Tibial artery (tissue), 4 donors: Measurements from ENCODE around the gene ITGB6.

ENCODE experiments used
- DNase-seq, 2 donors: peaks; one replicate each; pipeline ENCODE4 v3.0.0-alpha.2; 2019
- H3K27ac ChIP-seq, 2 donors: fragments of 200-600 bp; sonication (generic) in 1 of 2; 1 replicate in 1 of 2; 2 replicates in 1 of 2; pipeline ENCODE4 v1.5.1; 2018 to 2019; ENCODE audit warnings: mild to moderate bottlenecking in 1 of 2
- H3K27me3 ChIP-seq, 2 donors: fragments of 200-600 bp; sonication (generic) in 1 of 2; one replicate each; pipeline versions ENCODE4 v1.5.1 to v1.6.0; 2016 to 2019
- H3K36me3 ChIP-seq, 3 donors: fragments of 200-600 bp; sonication (generic) in 2 of 3; one replicate each; pipeline ENCODE4 v1.5.1; 2016 to 2019; ENCODE audit warnings: mild to moderate bottlenecking in 2 of 3
- H3K4me1 ChIP-seq, 4 donors: fragments of 200-600 bp; sonication (generic) in 2 of 4; 1 replicate in 3 of 4; 2 replicates in 1 of 4; pipeline ENCODE4 v1.5.1; 2016 to 2019
- H3K4me3 ChIP-seq, 2 donors: fragments of 200-600 bp; sonication (generic) in 1 of 2; 1 replicate in 1 of 2; 2 replicates in 1 of 2; pipeline ENCODE4 v1.5.1; 2018 to 2019; ENCODE audit warnings: mild to moderate bottlenecking in 2 of 2
- H3K9me3 ChIP-seq, 3 donors: fragments of 200-600 bp; sonication (generic) in 1 of 3; one replicate each; pipeline ENCODE4 v1.5.1; 2016 to 2019
- intact Hi-C: fragments of 100-400 bp; cut with DNase I; formaldehyde crosslinking; loops from one replicate; pipeline ENCODE4 v1.15.0; 2023; ENCODE audit warnings: low total_unique reads
- TF ChIP-seq, protein P1 (sequence below), 2 experiments: fragments of 200-600 bp in 1 of 2; fragments of 450-650 bp in 1 of 2; IDR thresholded peaks; one replicate each; pipeline ENCODE4 v1.5.1; 2017 to 2019; ENCODE audit warnings: antibody characterized with exemption in 2 of 2, mild to moderate bottlenecking in 1 of 2, moderate library complexity in 1 of 2

Gene ITGB6

DNA sequence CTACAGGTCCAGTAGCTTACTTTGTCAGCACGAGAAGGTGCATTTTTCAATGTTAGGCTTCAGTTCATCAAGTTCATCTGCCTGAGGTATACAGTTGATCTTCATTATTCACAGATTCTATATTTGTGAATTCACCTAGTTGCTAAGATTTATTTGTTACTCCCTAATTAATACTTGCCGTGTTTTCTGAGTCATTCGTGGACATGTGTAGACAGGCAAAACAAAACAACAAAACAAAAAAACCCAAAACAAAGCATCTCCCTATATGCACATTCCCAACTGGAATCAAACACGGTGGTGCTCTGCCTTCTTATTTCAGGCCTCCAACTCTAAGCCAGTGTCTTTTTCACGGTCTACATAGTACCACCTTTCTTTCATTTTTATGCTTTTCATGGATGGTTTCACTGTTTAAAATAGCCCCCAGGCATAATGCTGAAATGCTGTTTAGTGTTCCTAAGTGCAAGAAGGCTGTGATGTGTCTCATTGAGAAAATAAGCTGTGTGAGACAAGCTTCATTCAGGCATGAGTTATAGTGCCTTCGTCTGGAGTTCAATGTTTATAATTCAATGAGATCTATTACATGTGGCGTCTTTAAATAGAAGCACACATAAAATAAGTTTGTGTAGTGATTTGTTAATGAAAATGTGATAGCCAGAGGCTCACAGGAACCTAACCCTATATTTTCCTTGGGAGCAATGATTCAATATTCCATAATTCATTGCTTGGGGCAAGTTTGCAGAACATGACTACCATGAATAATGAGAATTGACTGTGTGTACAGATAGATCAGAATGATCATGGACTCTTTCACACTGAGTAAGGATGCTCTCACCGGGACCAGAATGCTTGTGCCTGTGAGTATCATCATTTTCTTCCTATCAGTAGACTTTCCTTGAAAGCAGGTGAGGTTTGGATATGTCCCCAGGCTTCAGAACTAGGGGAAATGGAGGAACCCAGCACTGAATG, 24.6 kb downstream of the ITGB6 start:
- no peak for DNase-seq

GRCh38 chr2:160174322-160174721, 25.8 kb downstream of the ITGB6 start:
- DNase-seq: no peak
- no peak overlapping the region for H3K4me3 ChIP-seq
- no peak overlapping the region for H3K27ac ChIP-seq
- no peaks in the 10 kb centered on the region for H3K36me3 ChIP-seq
- intact Hi-C loops: no loop called here
- TF ChIP-seq, protein P1, sequence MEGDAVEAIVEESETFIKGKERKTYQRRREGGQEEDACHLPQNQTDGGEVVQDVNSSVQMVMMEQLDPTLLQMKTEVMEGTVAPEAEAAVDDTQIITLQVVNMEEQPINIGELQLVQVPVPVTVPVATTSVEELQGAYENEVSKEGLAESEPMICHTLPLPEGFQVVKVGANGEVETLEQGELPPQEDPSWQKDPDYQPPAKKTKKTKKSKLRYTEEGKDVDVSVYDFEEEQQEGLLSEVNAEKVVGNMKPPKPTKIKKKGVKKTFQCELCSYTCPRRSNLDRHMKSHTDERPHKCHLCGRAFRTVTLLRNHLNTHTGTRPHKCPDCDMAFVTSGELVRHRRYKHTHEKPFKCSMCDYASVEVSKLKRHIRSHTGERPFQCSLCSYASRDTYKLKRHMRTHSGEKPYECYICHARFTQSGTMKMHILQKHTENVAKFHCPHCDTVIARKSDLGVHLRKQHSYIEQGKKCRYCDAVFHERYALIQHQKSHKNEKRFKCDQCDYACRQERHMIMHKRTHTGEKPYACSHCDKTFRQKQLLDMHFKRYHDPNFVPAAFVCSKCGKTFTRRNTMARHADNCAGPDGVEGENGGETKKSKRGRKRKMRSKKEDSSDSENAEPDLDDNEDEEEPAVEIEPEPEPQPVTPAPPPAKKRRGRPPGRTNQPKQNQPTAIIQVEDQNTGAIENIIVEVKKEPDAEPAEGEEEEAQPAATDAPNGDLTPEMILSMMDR (IDR thresholded peaks at IDR 0.05): no peak
- no peaks in the 10 kb centered on the region for H3K27me3 ChIP-seq
- H3K9me3 ChIP-seq: no peaks in the 10 kb centered on the region
- H3K4me1 ChIP-seq: no peaks in the 10 kb centered on the region

More for the DNA sequence above, 24.6 kb downstream of the ITGB6 start:
- TF ChIP-seq, protein P1 (IDR thresholded peaks at IDR 0.05): no peak
- Histone ChIP-seq H3K4me1 (no peaks in the 10 kb centered on the region), H3K9me3 (no peaks in the 10 kb centered on the region), H3K27me3 (no peaks in the 10 kb centered on the region), H3K36me3 (no peaks in the 10 kb centered on the region), H3K27ac (no peak overlapping the region), H3K4me3 (no peak overlapping the region)
- intact Hi-C loops: no loop called here

- intact Hi-C loops: no loop called here
- H3K27ac ChIP-seq: no peak overlapping the region
Measured at GRCh38 chr2:160169988-160170387, 30.1 kb downstream of the ITGB6 start.

GRCh38 chr2:160169471-160169870, 30.6 kb downstream of the ITGB6 start:
- intact Hi-C loops: no loop called here
- Histone ChIP-seq H3K4me1 (peaks cover 0 to 4% (median 0%) of the 10 kb centered on the region in 4 donors), H3K4me3 (no peak overlapping the region), H3K9me3 (no peaks in the 10 kb centered on the region), H3K27ac (no peak overlapping the region), H3K27me3 (no peaks in the 10 kb centered on the region), H3K36me3 (no peaks in the 10 kb centered on the region)
- TF ChIP-seq, protein P1 (IDR thresholded peaks at IDR 0.05): no peak
- DNase-seq: no peak

More at GRCh38 chr2:160169988-160170387, 30.1 kb downstream of the ITGB6 start:
- Histone ChIP-seq H3K27me3 (no peaks in the 10 kb centered on the region), H3K4me3 (no peak overlapping the region), H3K36me3 (no peaks in the 10 kb centered on the region), H3K9me3 (no peaks in the 10 kb centered on the region), H3K4me1 (peaks cover 0 to 1% (median 0%) of the 10 kb centered on the region in 4 donors)
- no peak for DNase-seq
- TF ChIP-seq, protein P1 (IDR thresholded peaks at IDR 0.05): no peak

DNA sequence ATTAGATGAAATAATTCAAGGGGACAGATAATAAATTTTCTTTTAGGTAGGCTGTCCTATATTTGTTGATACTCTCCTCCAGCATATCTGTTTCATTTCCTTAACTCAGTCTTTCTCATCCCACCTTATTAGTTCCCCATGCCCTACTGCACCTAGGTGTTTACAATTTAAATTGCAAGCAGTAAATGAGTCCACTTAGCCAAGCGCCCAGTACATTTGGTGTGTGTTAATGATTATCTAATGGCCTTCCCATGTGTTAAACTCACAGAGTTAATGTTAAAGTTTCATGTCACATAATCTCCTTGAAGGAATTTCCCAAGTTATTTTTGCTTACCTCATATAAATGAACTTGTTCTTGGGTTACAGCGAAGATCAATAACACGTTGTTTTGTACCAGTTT, 31.2 kb downstream of the ITGB6 start:
- Histone ChIP-seq H3K4me1 (peaks cover 0 to 4% (median 0%) of the 10 kb centered on the region in 4 donors), H3K27ac (no peak overlapping the region), H3K4me3 (no peak overlapping the region), H3K27me3 (no peaks in the 10 kb centered on the region), H3K9me3 (no peaks in the 10 kb centered on the region), H3K36me3 (no peaks in the 10 kb centered on the region)
- no peak for DNase-seq
- intact Hi-C loops: no loop called here
- TF ChIP-seq, protein P1 (IDR thresholded peaks at IDR 0.05): no peak
